H7 (cell line): ENCODE results near the gene XXYLT1. TPM values are rescaled to one million over a fixed set of nuclear protein-coding genes. Genes with fewer than 3 reads are reported as not detected.

ENCODE experiments used
- DNase-seq: peaks from one replicate; pipeline ENCODE4 v3.0.0; 2012
- H3K27me3 ChIP-seq: 2 replicates; pipeline ENCODE4 v1.6.0; 2011; ENCODE audit warnings: mild to moderate bottlenecking, low read length; ENCODE audit not compliant: control insufficient read depth, insufficient read depth
- H3K36me3 ChIP-seq: replicated peaks from 2 replicates; pipeline ENCODE4 v1.5.1; 2011; ENCODE audit warnings: low read length; ENCODE audit not compliant: control insufficient read depth, insufficient read depth
- H3K4me3 ChIP-seq: 2 replicates; pipeline ENCODE4 v1.5.1; 2011; ENCODE audit warnings: low read depth, mild to moderate bottlenecking, control low read depth, low read length, moderate library complexity; ENCODE audit not compliant: insufficient read depth
- total RNA-seq: library from RNA; depleted of rRNA; stranded (reverse); fragments of >200 nt; shearing (Covaris generic); gene quantifications from 2 replicates; pipeline ENCODE4 v1.2.3, GENCODE V29; 2014

Gene XXYLT1
- total RNA-seq, 1 experiment from 2014 or later = 40.9 TPM

DNA sequence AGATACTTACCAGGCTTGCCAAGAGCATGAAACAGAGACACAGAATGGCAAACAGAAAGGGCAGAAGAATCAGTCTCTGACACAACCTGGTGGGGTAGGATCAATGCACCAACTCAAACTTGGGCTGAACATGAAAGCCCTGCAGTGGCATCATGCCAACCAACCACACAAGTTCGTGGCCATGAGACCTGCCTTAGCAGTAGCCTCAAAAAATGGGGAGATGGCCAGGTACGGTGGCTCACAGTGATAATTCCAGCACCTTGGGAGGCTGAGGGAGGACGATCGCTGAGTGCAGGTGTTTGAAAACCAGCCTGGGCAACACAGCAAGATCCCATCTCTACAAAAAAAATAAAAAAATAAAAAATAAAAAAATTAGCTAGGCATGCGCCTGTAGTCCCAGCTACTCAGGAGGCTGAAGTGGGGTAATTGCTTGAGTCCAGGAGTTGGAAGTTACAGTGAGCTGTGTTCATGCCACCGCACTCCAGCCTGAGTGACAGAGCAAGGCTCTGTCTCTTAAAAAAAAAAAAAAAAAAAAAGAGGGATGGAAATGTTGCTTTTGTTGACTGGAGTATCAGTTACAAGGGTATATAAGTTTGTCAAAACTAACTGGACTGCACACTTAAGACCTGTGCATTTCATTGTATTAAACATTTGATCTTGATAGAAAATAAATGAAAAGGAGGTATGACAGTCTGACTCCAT, 93.4 kb downstream of the XXYLT1 start:
- H3K27me3 ChIP-seq = no peaks in the 10 kb centered on the region
- no peak for DNase-seq
- no peak overlapping the region for H3K4me3 ChIP-seq
- H3K36me3 ChIP-seq = 0 out of 2 replicates have a peak, but pooled peaks cover 2% of the 10 kb centered on the region

DNA sequence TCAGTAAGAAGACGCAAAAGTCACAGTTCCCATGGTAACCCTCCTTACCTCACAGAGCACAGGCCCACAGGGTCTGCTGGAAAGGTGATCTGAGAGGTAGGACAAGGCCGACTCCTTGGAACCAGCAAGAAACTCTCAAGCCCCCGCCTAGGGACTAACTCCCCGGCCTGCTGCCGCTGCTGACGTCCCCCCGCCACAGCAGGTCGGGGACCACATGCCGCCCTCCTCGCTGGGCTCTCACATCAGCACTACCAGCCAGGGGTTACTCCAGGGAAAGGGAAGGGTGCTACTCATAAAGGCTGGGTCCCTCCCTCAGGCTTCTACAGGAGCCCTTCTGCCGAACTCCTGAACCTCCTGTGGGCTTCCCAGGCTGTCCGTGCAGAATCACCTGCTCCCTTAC, 94.2 kb downstream of the XXYLT1 start:
- Histone ChIP-seq H3K27me3 (no peaks in the 10 kb centered on the region), H3K36me3 (0 out of 2 replicates have a peak, but pooled peaks cover 2% of the 10 kb centered on the region), H3K4me3 (no peak overlapping the region)
- DNase-seq = no peak

DNA sequence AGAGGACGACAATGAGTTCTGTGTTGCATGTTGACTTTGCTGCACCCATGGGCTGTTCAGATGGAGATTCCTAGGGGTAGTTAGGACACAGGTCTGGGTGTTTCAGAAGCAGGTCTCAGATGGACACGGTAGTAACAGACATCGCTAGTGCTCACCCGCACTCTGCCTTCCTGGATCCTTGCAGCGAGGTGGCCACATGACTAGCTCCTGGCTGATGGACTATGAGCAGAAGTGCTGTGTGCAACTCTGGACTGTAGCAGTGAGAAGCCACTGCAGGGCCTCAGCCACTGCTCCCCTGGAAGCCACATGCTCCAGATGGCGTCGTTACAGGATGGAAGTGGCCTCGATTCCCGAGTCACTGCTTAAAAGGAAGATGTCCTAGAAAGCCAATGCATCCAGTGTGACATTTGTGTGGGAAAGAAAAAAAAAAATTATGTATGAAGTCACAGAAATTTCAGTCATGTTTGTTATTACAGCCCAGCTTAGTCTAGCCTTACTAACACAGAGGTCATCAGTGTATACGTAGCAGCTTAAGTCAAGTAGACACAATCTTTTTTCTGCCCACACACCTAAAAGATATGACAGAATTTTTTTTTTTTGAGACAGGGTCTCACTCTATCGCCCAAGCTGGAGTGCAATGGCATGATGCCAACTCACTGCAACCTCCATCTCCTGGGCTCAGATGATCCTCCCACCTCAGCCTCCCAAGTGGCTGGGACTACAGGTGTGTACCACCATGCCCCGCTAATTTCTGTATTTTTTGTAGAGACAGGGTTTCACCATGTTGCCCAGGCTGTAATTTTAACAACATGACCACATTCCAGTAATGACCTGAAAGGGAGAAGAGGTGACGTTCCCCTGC, 95.3 kb downstream of the XXYLT1 start:
- Histone ChIP-seq H3K36me3 (0 out of 2 replicates have a peak, but pooled peaks cover 2% of the 10 kb centered on the region), H3K27me3 (no peaks in the 10 kb centered on the region), H3K4me3 (no peak overlapping the region)
- no peak for DNase-seq

DNA sequence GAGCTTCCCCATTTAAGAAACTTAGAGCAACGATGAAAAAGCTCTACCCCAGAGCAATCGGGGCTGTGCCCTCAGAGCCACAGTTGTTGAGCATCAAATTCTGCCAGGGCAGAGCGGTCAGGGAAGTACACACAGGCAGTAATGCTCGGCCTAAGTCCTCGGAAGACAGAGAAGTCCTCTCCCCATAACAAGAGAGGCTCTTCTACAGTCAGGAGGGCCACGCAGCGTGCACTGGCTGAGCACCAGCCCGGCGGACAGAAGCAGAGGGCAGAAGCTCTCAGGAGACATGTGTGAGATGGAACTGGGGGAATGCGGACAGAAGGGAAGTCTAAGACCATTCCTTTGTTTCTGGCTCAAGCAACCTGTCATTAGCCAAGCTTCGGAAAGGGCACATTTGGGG, 95.9 kb downstream of the XXYLT1 start:
- DNase-seq = no peak
- Histone ChIP-seq H3K27me3 (no peaks in the 10 kb centered on the region), H3K4me3 (no peak overlapping the region), H3K36me3 (0 out of 2 replicates have a peak, but pooled peaks cover 2% of the 10 kb centered on the region)

DNA sequence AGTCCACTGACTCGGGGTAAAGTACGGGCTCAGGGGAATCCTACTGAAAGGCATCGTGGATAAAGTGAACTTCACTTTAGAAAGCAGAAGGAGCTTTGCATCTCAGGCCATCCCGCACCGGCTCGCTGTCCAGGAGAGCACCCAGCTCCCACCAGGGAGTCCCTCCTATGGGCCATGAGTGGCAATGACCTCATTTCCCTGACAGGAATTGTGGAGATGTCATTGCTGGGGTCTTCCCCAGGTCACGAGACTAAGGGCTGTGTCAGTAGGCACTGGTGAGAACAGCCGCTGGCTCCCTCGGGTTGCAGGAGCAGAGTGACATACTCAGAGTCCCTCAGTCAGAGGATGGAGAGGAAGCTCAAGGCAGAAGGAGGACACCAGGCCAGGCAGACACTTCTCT, 97.3 kb downstream of the XXYLT1 start:
- no peak overlapping the region for H3K4me3 ChIP-seq
- H3K27me3 ChIP-seq = no peaks in the 10 kb centered on the region
- 0 out of 2 replicates have a peak, but pooled peaks cover 2% of the 10 kb centered on the region for H3K36me3 ChIP-seq
- peak; percentile 16 for DNase-seq

DNA sequence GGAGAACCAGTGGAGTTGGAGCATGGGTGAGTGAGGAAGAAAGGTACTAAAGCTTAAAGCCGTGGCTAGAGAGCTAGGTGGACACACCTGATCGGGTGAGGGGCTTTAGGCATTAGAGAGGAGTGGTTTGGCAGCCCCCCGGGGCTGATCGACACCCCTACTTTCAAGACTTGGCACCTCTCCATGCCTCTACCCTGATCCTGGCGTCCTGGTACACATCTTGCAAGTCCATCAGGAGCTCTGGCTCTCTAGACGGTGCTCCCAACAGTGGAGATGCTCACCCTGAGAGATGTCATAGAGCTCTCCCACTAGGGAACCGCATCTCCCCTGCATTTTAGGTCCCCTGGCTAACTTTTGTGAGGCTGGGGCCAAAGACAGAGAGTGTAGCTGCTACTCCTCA, 98.1 kb downstream of the XXYLT1 start:
- no peak overlapping the region for H3K4me3 ChIP-seq
- H3K27me3 ChIP-seq = no peaks in the 10 kb centered on the region
- H3K36me3 ChIP-seq = 0 out of 2 replicates have a peak, but pooled peaks cover 2% of the 10 kb centered on the region
- DNase-seq = peak; percentile 27

DNA sequence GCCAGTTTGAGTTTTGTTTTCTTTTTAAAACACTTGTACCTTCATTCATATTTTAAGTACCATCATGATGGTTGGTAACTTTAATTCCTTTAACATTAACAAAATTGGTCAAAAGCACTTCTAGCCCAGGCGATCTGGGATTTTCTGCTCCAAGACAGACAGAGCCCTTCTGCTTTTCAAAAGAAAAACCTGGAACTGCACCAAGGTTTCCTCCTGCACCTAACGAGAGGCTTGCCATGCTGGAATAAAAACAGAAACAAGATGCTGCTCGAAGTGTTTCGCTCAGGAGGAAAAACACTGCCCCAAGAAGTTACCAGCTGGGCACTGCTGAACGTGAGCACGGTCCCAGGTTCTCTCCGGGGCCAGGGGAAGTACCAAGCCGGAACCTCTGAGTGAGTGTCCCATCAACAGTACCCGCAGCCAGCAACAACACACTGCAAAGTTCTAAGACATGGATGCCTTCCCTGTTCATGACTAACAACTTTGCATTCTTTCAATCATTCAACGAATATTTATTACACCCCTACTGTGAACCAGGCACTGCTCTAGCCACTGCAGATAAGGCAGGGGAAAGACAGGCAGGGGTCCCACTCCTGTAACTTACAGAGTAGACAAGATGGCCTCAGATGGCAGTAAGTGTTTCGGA, 98.8 kb downstream of the XXYLT1 start:
- peak; percentile 15 for DNase-seq
- no peak overlapping the region for H3K4me3 ChIP-seq

DNA sequence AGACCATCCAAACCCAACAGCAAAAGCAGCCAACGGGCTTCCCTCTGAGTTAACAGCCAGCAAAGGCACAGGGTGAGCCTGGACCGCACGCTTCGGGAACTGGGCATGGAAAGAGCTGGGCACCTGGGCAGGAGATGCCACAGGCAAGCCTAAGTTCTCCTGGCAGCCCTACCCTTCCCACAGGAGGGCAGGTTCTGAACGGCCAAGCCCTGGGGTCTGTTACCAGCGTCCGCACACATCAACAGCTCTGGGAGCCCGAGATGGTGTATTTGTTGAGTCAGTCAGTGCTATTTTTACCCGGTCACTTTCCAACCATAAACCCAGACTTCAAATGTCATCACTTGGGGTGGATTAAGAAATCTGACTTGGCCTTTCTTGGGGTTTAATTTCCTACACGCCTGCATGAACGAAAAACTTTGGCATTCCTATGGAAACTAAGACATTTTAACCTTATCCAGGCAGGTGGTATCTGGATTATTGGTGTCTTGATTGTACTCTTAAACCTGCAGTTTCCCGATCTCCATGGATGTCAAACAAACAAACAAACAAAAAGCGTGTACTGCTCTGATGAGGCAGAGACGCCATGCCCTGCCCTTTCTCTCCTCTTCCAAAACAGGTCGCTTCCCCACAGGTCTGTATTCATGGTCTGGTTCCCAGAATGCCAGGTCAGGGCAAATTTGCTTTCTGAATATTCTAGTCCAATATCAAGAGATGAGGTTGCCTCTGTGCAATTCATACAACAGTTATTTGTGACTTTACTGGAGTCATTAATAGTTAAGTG, 99.7 kb downstream of the XXYLT1 start:
- Histone ChIP-seq H3K27me3 (no peaks in the 10 kb centered on the region), H3K36me3 (0 out of 2 replicates have a peak, but pooled peaks cover 2% of the 10 kb centered on the region), H3K4me3 (no peak overlapping the region)
- DNase-seq = no peak

More for the DNA sequence above, 98.8 kb downstream of the XXYLT1 start:
- Histone ChIP-seq H3K36me3 (0 out of 2 replicates have a peak, but pooled peaks cover 2% of the 10 kb centered on the region), H3K27me3 (no peaks in the 10 kb centered on the region)

DNA sequence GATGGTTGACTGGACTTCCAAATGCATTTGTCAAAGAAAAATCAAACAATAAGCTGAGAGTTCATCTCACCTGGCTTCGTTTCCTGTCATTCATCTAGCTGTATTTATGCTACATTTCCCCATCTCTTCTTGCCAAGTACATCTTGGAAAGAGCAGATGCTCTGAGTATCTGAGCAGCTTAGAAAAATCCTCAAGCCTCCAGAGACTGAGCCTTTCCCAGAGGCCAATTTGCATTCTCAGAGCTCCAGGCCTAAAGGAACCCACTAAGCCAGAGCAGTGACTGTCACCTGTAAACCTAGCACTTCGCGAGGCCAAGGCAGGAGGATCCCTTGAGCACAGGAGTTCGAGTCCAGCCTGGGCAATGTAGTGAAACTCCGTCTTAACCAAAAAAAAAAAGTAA, 100.5 kb downstream of the XXYLT1 start:
- no peaks in the 10 kb centered on the region for H3K27me3 ChIP-seq
- no peak overlapping the region for H3K4me3 ChIP-seq
- H3K36me3 ChIP-seq = 0 out of 2 replicates have a peak, but pooled peaks cover 2% of the 10 kb centered on the region
- DNase-seq = no peak

DNA sequence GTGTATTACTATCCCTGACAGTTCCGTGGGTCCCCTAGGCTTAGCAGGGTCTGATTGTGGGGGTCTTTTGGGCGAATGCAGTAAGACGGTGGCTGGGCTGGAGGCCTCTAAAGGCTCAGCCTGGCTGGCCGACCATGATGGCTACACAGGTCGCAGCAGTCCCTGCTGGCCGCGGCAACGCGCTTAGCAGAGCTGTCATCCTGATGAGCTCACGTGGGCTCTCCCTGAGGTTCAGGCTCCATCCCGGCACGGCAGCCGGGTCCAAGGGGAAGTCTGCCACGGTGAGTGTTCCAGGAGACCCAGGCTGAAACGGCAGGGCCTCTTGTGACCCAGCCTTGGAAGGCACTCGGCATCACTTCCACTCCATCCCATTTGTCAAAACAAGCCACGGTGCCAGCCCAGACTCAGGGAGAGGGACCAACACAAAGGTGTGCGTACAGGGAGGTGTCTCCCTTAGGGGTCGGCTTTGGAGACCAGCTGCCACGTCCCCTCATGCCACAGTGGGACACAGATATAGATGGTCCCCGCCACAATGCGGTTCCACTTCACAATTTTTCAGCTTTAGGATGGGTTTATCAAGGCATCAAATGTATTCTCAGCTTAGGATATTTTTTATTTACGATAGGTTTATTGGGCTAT, 101.8 kb downstream of the XXYLT1 start:
- Histone ChIP-seq H3K36me3 (no peaks in the 10 kb centered on the region), H3K27me3 (no peaks in the 10 kb centered on the region), H3K4me3 (no peak overlapping the region)
- no peak for DNase-seq

DNA sequence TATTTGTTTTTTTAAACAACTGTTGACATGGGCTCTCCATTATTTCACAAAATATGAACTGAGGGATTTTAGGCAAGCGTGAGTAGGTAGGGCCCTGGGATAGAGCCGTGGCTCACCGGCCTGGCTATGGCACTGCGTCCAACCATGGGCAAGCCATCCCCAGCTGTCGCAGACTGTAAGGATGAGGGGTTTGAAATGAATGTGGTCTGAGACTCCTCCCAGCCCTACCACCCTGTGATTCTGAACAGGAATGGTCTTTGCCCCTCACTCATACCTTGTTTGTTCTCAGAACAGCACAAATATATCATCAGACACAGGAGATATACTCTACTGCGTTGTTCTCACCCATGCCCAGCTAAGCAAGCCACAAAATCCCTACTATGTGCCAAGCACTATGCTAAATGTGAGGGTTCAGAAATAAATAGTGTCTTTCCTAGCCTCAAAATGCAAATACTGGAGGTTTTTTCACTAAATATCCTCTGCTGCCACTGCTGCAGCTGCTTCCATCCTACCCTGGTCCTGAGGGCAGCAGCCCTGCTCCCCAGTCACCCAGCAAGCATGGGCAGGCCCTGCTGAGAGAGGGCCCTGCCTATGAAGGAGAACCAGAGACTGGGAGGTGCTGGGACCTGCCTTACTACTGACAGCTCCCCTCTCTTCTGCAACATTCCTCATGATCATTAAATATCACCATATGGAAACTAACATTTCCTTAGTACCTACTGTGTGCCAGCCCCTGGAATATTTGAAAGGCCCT, 102.8 kb downstream of the XXYLT1 start:
- Histone ChIP-seq H3K36me3 (no peaks in the 10 kb centered on the region), H3K27me3 (no peaks in the 10 kb centered on the region), H3K4me3 (no peak overlapping the region)
- DNase-seq = no peak

DNA sequence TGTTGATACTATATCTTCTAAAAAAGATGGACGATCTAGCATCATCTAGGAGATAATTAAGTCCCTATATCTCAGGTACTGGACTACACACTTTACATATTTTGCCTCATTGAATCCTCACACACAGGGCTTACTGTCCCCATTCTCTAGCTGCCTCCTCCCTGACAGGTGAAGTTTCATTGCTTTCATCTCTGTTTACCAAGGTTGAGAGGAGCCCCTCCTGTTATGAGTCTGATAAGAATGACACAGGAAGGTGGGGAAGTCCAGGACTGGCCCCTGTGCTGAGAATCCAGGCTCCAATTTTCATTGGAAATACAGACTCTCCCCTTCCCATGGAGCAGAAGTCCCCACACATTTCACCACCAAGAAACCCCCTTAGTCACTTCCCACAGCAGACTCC, 105.2 kb downstream of the XXYLT1 start:
- Histone ChIP-seq H3K4me3 (no peak overlapping the region), H3K36me3 (no peaks in the 10 kb centered on the region), H3K27me3 (no peaks in the 10 kb centered on the region)
- no peak for DNase-seq

DNA sequence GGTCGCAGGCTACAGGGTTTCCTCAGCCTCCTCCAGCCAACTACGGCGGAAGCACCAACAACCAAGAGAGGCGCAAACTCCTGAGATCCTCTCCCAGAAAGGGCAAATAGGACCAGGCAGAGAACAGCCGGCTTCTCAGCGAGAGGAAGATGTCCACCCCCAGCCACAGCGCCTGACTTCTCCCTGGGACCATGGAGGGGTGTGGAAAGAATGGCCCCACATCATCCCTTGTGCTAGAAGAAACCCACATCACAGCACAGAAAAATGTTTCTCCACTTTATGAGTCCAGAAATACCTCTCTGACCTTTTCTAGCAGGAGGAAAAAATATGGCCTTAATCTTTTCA, 105.7 kb downstream of the XXYLT1 start:
- DNase-seq = no peak
- H3K27me3 ChIP-seq = no peaks in the 10 kb centered on the region
- no peak overlapping the region for H3K4me3 ChIP-seq
- no peaks in the 10 kb centered on the region for H3K36me3 ChIP-seq
